Measurements from ENCODE around the gene RNF14.

RNF14 gene

DNA sequence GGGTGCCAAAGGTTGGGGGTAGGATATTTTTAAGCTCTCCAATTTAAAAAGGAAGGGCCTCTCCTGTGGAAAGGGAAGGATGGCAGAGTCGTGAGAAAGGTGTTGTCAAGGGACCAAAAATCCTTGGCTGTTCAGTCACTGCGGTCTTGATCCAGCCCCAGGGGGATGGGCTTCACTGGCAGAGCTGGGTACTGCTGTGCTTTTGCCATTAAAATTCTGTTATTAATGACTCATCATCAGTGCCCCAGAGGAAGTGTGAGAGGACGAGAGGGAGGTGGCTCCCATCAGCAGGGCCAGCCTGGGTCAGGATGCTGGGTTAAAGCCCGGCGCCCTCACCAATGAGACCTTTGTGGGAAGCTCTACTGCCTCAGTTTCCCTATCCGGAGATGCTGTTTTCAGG lies 27.6 kb upstream of the RNF14 start:
- Histone ChIP-seq H3K9me3 (ENCODE audit: control insufficient read depth, low read length) (no peaks in the 10 kb centered on the region), H2AFZ (no peak overlapping the region), H3K27me3 (ENCODE audit: control insufficient read depth, insufficient read depth, low read length) (no peaks in the 10 kb centered on the region), H3K36me3 (ENCODE audit: control insufficient read depth, insufficient read depth, low read length) (no peaks in the 10 kb centered on the region), H3K27ac (peak overlapping the region; percentile 16), H3K4me3 (ENCODE audit: low read depth, low read length) (no peak overlapping the region), H3K4me2 (ENCODE audit: low read length) (no peak overlapping the region), H3K4me1 (no peaks in the 10 kb centered on the region), H3K79me2 (no peaks in the 10 kb centered on the region), H3K9ac (no peak overlapping the region)
- TF ChIP-seq, protein P1, sequence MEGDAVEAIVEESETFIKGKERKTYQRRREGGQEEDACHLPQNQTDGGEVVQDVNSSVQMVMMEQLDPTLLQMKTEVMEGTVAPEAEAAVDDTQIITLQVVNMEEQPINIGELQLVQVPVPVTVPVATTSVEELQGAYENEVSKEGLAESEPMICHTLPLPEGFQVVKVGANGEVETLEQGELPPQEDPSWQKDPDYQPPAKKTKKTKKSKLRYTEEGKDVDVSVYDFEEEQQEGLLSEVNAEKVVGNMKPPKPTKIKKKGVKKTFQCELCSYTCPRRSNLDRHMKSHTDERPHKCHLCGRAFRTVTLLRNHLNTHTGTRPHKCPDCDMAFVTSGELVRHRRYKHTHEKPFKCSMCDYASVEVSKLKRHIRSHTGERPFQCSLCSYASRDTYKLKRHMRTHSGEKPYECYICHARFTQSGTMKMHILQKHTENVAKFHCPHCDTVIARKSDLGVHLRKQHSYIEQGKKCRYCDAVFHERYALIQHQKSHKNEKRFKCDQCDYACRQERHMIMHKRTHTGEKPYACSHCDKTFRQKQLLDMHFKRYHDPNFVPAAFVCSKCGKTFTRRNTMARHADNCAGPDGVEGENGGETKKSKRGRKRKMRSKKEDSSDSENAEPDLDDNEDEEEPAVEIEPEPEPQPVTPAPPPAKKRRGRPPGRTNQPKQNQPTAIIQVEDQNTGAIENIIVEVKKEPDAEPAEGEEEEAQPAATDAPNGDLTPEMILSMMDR (IDR thresholded peaks at IDR 0.05) = no peak

DNA sequence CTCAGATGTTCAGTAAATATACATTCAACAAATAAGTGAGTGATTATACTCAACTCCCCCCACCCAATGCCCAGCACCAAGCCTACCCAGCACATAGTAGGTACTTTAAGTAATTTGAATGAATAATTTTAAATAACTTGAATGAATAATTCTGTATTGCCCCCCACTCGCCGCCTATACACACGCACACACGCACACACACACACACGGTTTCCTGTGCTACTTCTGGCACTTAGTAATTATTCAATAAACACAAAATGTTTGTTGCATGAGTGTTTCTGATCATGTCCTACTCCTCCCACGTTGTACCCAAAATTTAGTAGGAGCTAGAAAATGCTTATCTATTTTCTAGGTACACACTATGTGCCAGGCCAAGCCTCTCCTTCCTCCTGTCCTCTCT lies 27.1 kb upstream of the RNF14 start:
- no peaks in the 10 kb centered on the region for H3K79me2 ChIP-seq
- no peak overlapping the region for H2AFZ ChIP-seq
- no peak overlapping the region for H3K4me3 ChIP-seq (ENCODE audit: low read depth, low read length)
- no peak overlapping the region for H3K27ac ChIP-seq
- no peaks in the 10 kb centered on the region for H3K9me3 ChIP-seq (ENCODE audit: control insufficient read depth, low read length)
- H3K4me2 ChIP-seq (ENCODE audit: low read length) = no peak overlapping the region
- TF ChIP-seq, protein P1 (IDR thresholded peaks at IDR 0.05) = no peak
- H3K9ac ChIP-seq = no peak overlapping the region
- no peaks in the 10 kb centered on the region for H3K4me1 ChIP-seq
- H3K27me3 ChIP-seq (ENCODE audit: control insufficient read depth, insufficient read depth, low read length) = no peaks in the 10 kb centered on the region
- no peaks in the 10 kb centered on the region for H3K36me3 ChIP-seq (ENCODE audit: control insufficient read depth, insufficient read depth, low read length)

DNA sequence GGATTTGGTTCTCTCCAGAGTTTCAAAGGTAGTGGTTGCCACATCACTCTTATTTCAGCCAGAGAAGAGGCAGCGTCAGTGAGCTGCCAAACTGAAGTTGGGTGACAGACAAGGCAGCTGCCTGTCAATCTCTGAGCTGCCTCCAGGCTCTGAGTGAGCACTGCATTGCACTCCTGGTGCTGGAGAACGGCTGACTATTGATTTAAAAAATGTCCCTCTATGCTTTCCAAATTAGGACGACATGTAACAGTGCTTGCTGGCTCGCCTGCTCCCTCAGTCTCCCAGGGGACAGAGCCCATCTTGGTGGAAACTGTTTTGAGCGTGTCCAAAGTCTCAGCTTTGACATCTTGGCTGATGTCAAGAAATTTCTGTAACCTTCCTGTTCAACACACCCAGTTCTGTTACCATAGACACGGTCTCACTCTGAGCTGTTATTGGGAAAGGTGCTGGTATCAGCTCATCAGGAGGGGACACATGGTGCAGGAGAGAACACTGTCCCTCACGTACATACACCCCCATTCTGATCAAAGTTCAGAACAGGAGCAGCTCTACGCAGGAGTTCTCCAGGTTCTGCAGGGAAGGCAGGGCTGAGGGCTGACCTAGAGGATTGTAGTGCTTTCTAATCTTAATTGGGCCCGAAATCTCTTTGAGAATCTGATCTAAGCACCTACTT lies 26.6 kb upstream of the RNF14 start:
- no peaks in the 10 kb centered on the region for H3K36me3 ChIP-seq (ENCODE audit: control insufficient read depth, insufficient read depth, low read length)
- H3K79me2 ChIP-seq = no peaks in the 10 kb centered on the region
- no peak overlapping the region for H3K4me3 ChIP-seq (ENCODE audit: low read depth, low read length)
- H3K9me3 ChIP-seq (ENCODE audit: control insufficient read depth, low read length) = no peaks in the 10 kb centered on the region
- no peak overlapping the region for H3K27ac ChIP-seq
- peaks cover 3% of the 10 kb centered on the region for H3K4me1 ChIP-seq
- no peak overlapping the region for H3K4me2 ChIP-seq (ENCODE audit: low read length)
- H3K9ac ChIP-seq = no peak overlapping the region
- no peaks in the 10 kb centered on the region for H3K27me3 ChIP-seq (ENCODE audit: control insufficient read depth, insufficient read depth, low read length)
- TF ChIP-seq, protein P1 (IDR thresholded peaks at IDR 0.05) = no peak
- no peak overlapping the region for H2AFZ ChIP-seq

DNA sequence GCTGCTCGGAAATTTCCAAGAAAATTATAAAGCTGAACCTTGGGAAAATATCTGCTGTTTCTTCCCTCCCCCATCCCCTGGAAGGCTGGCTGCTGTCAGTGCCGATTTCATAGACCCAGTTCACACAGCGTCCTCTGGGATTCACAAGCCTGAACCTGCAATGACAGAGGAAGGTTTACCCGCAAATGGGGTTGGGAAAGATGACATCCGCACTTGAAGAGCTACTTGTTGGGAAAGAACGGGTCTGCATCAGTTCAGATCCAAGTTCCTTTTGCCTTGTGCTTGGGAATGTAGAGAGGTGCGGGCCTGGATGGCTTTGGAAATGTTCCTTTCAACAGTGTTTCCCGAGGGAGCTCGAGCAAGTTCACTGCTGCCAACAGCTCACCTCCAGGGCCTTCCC lies 24.8 kb upstream of the RNF14 start:
- H3K4me1 ChIP-seq = peaks cover 6% of the 10 kb centered on the region
- H3K4me2 ChIP-seq (ENCODE audit: low read length) = no peak overlapping the region
- no peaks in the 10 kb centered on the region for H3K79me2 ChIP-seq
- no peaks in the 10 kb centered on the region for H3K9me3 ChIP-seq (ENCODE audit: control insufficient read depth, low read length)
- H3K9ac ChIP-seq = no peak overlapping the region
- H3K27me3 ChIP-seq (ENCODE audit: control insufficient read depth, insufficient read depth, low read length) = no peaks in the 10 kb centered on the region
- H3K27ac ChIP-seq = no peak overlapping the region
- no peak overlapping the region for H2AFZ ChIP-seq
- H3K36me3 ChIP-seq (ENCODE audit: control insufficient read depth, insufficient read depth, low read length) = no peaks in the 10 kb centered on the region
- TF ChIP-seq, protein P1 (IDR thresholded peaks at IDR 0.05) = no peak
- H3K4me3 ChIP-seq (ENCODE audit: low read depth, low read length) = no peak overlapping the region

DNA sequence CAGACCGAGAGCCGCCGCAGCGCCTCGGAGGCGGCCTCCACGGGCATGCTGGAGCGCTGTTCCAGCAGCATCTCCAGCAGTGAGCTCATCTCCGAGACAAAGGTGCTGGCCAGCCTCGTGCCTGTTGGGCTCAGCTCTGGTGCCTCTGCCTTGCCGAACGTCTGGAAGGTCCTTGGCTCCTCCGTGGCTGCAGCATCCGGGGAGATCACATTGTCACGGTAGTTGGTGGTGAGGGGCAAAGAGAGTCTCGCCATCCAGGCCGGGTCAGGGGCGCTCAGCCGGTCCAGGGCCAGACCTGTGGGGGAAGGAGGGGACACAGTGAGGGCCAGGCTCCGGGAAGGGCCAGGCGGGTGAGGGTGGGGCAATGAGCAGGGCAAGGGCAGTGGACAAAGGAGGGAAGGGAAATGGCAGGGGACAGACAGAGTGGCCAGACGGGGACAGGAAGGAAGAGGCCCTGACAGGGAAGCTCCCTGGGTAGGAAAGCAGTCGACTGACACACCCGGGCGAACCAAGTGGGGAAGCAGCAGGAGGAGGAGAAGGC lies 23.3 kb upstream of the RNF14 start:
- no peaks in the 10 kb centered on the region for H3K27me3 ChIP-seq (ENCODE audit: control insufficient read depth, insufficient read depth, low read length)
- TF ChIP-seq, protein P1 (IDR thresholded peaks at IDR 0.05) = no peak
- no peak overlapping the region for H3K4me2 ChIP-seq (ENCODE audit: low read length)
- no peak overlapping the region for H3K27ac ChIP-seq
- H3K36me3 ChIP-seq (ENCODE audit: control insufficient read depth, insufficient read depth, low read length) = no peaks in the 10 kb centered on the region
- peaks cover 6% of the 10 kb centered on the region for H3K4me1 ChIP-seq
- peak overlapping the region; percentile 60 for H2AFZ ChIP-seq
- no peaks in the 10 kb centered on the region for H3K9me3 ChIP-seq (ENCODE audit: control insufficient read depth, low read length)
- no peak overlapping the region for H3K9ac ChIP-seq
- H3K79me2 ChIP-seq = no peaks in the 10 kb centered on the region
- H3K4me3 ChIP-seq (ENCODE audit: low read depth, low read length) = no peak overlapping the region
